GM23338 (cell line): ENCODE data around the gene MAFB.

Experiments
- CTCF ChIP-seq, 2 experiments: fragments of 200-600 bp in 1 of 2; sonication (generic) in 1 of 2; conservative IDR thresholded peaks; 2 replicates each; pipeline versions ENCODE4 v1.5.1 to v1.6.1; 2016 to 2017; ENCODE audit warnings: antibody characterized with exemption in 2 of 2, low read depth in 2 of 2, mild to moderate bottlenecking in 2 of 2, moderate library complexity in 1 of 2
- ETS1 ChIP-seq: IDR thresholded peaks from 2 replicates; pipeline ENCODE4 v1.6.1; 2016; ENCODE audit warnings: antibody characterized with exemption
- EZH2 ChIP-seq: fragments of 200-600 bp; sonication (generic); IDR thresholded peaks from one replicate; pipeline ENCODE4 v1.8.0; 2017; ENCODE audit warnings: antibody characterized with exemption, mild to moderate bottlenecking, low read depth; ENCODE audit not compliant: unreplicated experiment
- EZH2phosphoT487 ChIP-seq: fragments of 200-600 bp; sonication (generic); IDR thresholded peaks from one replicate; pipeline ENCODE4 v1.8.1; 2018; ENCODE audit warnings: antibody characterized with exemption; ENCODE audit not compliant: unreplicated experiment
- JUNB ChIP-seq: IDR thresholded peaks from one replicate; pipeline ENCODE4 v1.6.1; 2016; ENCODE audit warnings: antibody characterized with exemption; ENCODE audit not compliant: unreplicated experiment
- NANOG ChIP-seq: IDR thresholded peaks from 2 replicates; pipeline ENCODE4 v1.6.1; 2016; ENCODE audit warnings: antibody characterized with exemption, borderline replicate concordance
- POLR2AphosphoS5 ChIP-seq: IDR thresholded peaks from 2 replicates; pipeline ENCODE4 v1.6.1; 2016; ENCODE audit warnings: antibody characterized with exemption, low read depth
- REST ChIP-seq: IDR thresholded peaks from one replicate; pipeline ENCODE4 v1.6.1; 2018; ENCODE audit warnings: antibody characterized with exemption; ENCODE audit not compliant: unreplicated experiment
- STAT1 ChIP-seq: IDR thresholded peaks from one replicate; pipeline ENCODE4 v1.6.1; 2016; ENCODE audit warnings: antibody characterized with exemption; ENCODE audit not compliant: unreplicated experiment
- ZNF462 ChIP-seq: fragments of 250-450 bp; sonication (Bioruptor Pico); IDR thresholded peaks from 2 replicates; pipeline ENCODE4 v1.5.0; 2020; ENCODE audit warnings: mild to moderate bottlenecking, moderate library complexity

DNA sequence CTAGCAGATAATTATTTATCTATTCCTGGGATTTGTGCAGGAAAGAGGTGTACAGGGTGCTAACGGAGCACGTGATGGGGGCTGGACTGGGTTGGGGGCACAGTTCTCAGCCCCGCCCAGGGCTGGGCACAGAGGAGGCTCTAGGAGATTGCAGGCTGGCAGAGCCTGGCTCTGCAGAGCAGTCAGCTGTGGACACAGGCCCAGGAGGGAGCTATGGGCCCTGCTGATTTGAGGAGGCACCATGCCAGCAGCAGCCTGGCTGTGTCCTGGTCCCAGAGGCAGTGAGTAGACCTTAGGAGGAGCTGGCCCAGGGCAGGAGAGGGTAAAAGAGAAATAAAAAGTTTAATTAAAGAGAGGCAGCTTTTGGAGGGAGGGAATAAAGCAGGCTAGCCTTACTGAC is 19.3 kb downstream of the MAFB start:
- TF ChIP-seq CTCF (conservative IDR thresholded peaks at IDR 0.05; ENCODE audit: low read depth in 2 of 2) (no peak), JUNB (no peak), EZH2 (no peak), POLR2AphosphoS5 (no peak), EZH2phosphoT487 (no peak), REST (no peak), STAT1 (no peak), NANOG (no peak), ETS1 (no peak), ZNF462 (CRISPR knock-in tag) (no peak)
